Omental fat pad (tissue), 4 donors: ENCODE results near the gene SPATC1L. TPM values are rescaled to one million over a fixed set of nuclear protein-coding genes. Genes with fewer than 3 reads are reported as not detected.

Source experiments
- ATAC-seq: fragments of 150-250 bp; one replicate; pipeline ENCODE4 v1.9.1; 2016; ENCODE audit warnings: mild to moderate bottlenecking, moderate library complexity; ENCODE audit not compliant: low FRiP score
- DNase-seq: peaks from one replicate; pipeline ENCODE4 v3.0.0-alpha.2; 2019; ENCODE audit warnings: low spot score
- CTCF ChIP-seq, 3 donors: fragments of 450-650 bp; IDR thresholded peaks; one replicate each; pipeline ENCODE4 v1.5.1; 2016 to 2017; ENCODE audit warnings: antibody characterized with exemption in 3 of 3, mild to moderate bottlenecking in 3 of 3, moderate library complexity in 2 of 3
- total RNA-seq, 4 donors: library from RNA; depleted of rRNA; stranded (reverse); fragments of >200 nt; gene quantifications; one replicate each; pipeline ENCODE4 v1.1.0, GENCODE V29; 2016

The SPATC1L gene
- total RNA-seq, 4 donors from 2014 or later, result 0.96 to 8.0 (median 2.8) TPM

GRCh38 chr21:46182548-46183336 is 1.5 kb downstream of the SPATC1L start:
- no peak for ATAC-seq
- DNase-seq, result no peak
- TF ChIP-seq CTCF (IDR thresholded peaks at IDR 0.05), result no peak

GRCh38 chr21:46181953-46182547 is 2.2 kb downstream of the SPATC1L start:
- no peak for TF ChIP-seq CTCF (IDR thresholded peaks at IDR 0.05)
- DNase-seq, result no peak
- ATAC-seq, result no peak

- DNase-seq (no peak), ATAC-seq (no peak)
- no peak for TF ChIP-seq CTCF (IDR thresholded peaks at IDR 0.05)
These were observed 2.8 kb downstream of the SPATC1L start for GRCh38 chr21:46181436-46181835.

- no peak for ATAC-seq
- DNase-seq, result no peak
- no peak for TF ChIP-seq CTCF (IDR thresholded peaks at IDR 0.05)
These were observed 3.4 kb downstream of the SPATC1L start for GRCh38 chr21:46180778-46181391.

GRCh38 chr21:46180079-46180722 is 4.1 kb downstream of the SPATC1L start:
- no peak for DNase-seq
- no peak for ATAC-seq
- no peak for TF ChIP-seq CTCF (IDR thresholded peaks at IDR 0.05)

- TF ChIP-seq CTCF (IDR thresholded peaks at IDR 0.05), result no peak
- ATAC-seq (no peak), DNase-seq (no peak)
These were observed 4.6 kb downstream of the SPATC1L start for GRCh38 chr21:46179708-46180078.
